ENCODE data around the gene ASPG.

The ASPG gene

GRCh38 chr14:104076743-104077142 lies 8.8 kb upstream of the ASPG start:
- DNase-seq: no peak

GRCh38 chr14:104078031-104078455 lies 7.5 kb upstream of the ASPG start:
- DNase-seq: peak; percentile 83

GRCh38 chr14:104080376-104081260 lies 4.9 kb upstream of the ASPG start:
- no peak for DNase-seq

- DNase-seq: no peak
Observed at GRCh38 chr14:104081261-104081835, 4.2 kb upstream of the ASPG start.

GRCh38 chr14:104081951-104082464 lies 3.5 kb upstream of the ASPG start:
- no peak for DNase-seq

GRCh38 chr14:104082807-104083206 lies 2.7 kb upstream of the ASPG start:
- no peak for DNase-seq

- DNase-seq: no peak
Observed at GRCh38 chr14:104084251-104085002, 1.1 kb upstream of the ASPG start.

- no peak for DNase-seq
Observed at GRCh38 chr14:104085889-104086201, 345 bp downstream of the ASPG start.

GRCh38 chr14:104086210-104086660 lies 735 bp downstream of the ASPG start:
- no peak for DNase-seq

- no peak for DNase-seq
Observed at GRCh38 chr14:104086661-104087461, 1.4 kb downstream of the ASPG start.

- DNase-seq: no peak
Observed at GRCh38 chr14:104087505-104087904, 2.0 kb downstream of the ASPG start.

- DNase-seq: no peak
Observed at GRCh38 chr14:104087981-104088850, 2.7 kb downstream of the ASPG start.

GRCh38 chr14:104090071-104090748 lies 4.7 kb downstream of the ASPG start:
- no peak for DNase-seq

- DNase-seq: no peak
Observed at GRCh38 chr14:104091061-104091926, 5.8 kb downstream of the ASPG start.

- DNase-seq: no peak
Observed at GRCh38 chr14:104091927-104092771, 6.6 kb downstream of the ASPG start.

- DNase-seq: no peak
Observed at GRCh38 chr14:104092931-104093365, 7.4 kb downstream of the ASPG start.

GRCh38 chr14:104093366-104094055 lies 8.0 kb downstream of the ASPG start:
- no peak for DNase-seq

- DNase-seq: no peak
Observed at GRCh38 chr14:104094056-104094708, 8.7 kb downstream of the ASPG start.
